SK-N-MC (cell line): ENCODE data around the gene TSNAX.
"Not testable (repeated sequence)": the region's sequence is repeated elsewhere in the genome, so short reads cannot be mapped to it uniquely, and the experiment has no call there.

ENCODE experiments used
- DNase-seq: peaks from one replicate; pipeline ENCODE4 v3.0.0-alpha.2; 2011; ENCODE audit warnings: low read depth, low spot score
- H3K27ac ChIP-seq: fragments of 200-600 bp; sonication (generic); 2 replicates; pipeline ENCODE4 v1.5.1; 2016; ENCODE audit warnings: mixed run types
- H3K36me3 ChIP-seq: fragments of 200-600 bp; sonication (generic); 2 replicates; pipeline ENCODE4 v1.6.1; 2017; ENCODE audit warnings: antibody characterized with exemption, low read length, mixed read lengths; ENCODE audit not compliant: insufficient read depth
- H3K4me3 ChIP-seq: fragments of 200-600 bp; sonication (generic); 2 replicates; pipeline ENCODE4 v1.5.1; 2016
- H3K9ac ChIP-seq: fragments of 200-600 bp; sonication (generic); 2 replicates; pipeline ENCODE4 v1.8.0; 2017; ENCODE audit warnings: mixed run types, mixed read lengths; ENCODE audit not compliant: insufficient read length
- H3K9me3 ChIP-seq: fragments of 200-600 bp; sonication (generic); 2 replicates; pipeline ENCODE4 v1.6.1; 2017; ENCODE audit warnings: low read depth, mild to moderate bottlenecking, antibody characterized with exemption, low read length, moderate library complexity, mixed read lengths
- EZH2 ChIP-seq: fragments of 200-600 bp; sonication (generic); IDR thresholded peaks from one replicate; pipeline ENCODE4 v1.6.1; 2017; ENCODE audit warnings: antibody characterized with exemption
- FOXP2 ChIP-seq: optimal IDR thresholded peaks from 2 replicates; pipeline ENCODE3; 2011; ENCODE audit warnings: mild to moderate bottlenecking, moderate library complexity; ENCODE audit not compliant: insufficient read depth; ENCODE audit errors: extremely low read length, control extremely low read depth
- POLR2AphosphoS5 ChIP-seq: IDR thresholded peaks from 2 replicates; pipeline ENCODE4 v1.6.1; 2012; ENCODE audit warnings: mild to moderate bottlenecking, low read depth, low read length, borderline replicate concordance

Gene TSNAX

GRCh38 chr1:231566496-231566895, 38.0 kb downstream of the TSNAX start:
- Histone ChIP-seq H3K36me3 (peaks cover 25% of the 10 kb centered on the region), H3K4me3 (no peak overlapping the region), H3K9me3 (no peaks in the 10 kb centered on the region), H3K9ac (no peak overlapping the region), H3K27ac (no peak overlapping the region)
- DNase-seq = no peak
- TF ChIP-seq EZH2 = no peak
- no peak for TF ChIP-seq FOXP2
- no peak for TF ChIP-seq POLR2AphosphoS5

GRCh38 chr1:231570262-231570661, 41.8 kb downstream of the TSNAX start:
- not testable (repeated sequence) for DNase-seq, H3K36me3 ChIP-seq, H3K27ac ChIP-seq, H3K9me3 ChIP-seq, H3K9ac ChIP-seq, H3K4me3 ChIP-seq

- Histone ChIP-seq H3K9me3 (no peaks in the 10 kb centered on the region), H3K27ac (no peak overlapping the region), H3K36me3 (no peaks in the 10 kb centered on the region; the same call in 1 of the 2 replicates), H3K9ac (no peak overlapping the region), H3K4me3 (no peak overlapping the region)
- TF ChIP-seq POLR2AphosphoS5 = no peak
- no peak for TF ChIP-seq FOXP2
- TF ChIP-seq EZH2 = no peak
- no peak for DNase-seq
These were observed 43.4 kb downstream of the TSNAX start for GRCh38 chr1:231571904-231572303.

GRCh38 chr1:231575472-231575871, 47.0 kb downstream of the TSNAX start:
- Histone ChIP-seq H3K27ac (no peak overlapping the region), H3K9me3 (no peaks in the 10 kb centered on the region), H3K4me3 (no peak overlapping the region), H3K9ac (no peak overlapping the region), H3K36me3 (no peaks in the 10 kb centered on the region)
- TF ChIP-seq POLR2AphosphoS5 (no peak), EZH2 (no peak), FOXP2 (no peak)
- no peak for DNase-seq

GRCh38 chr1:231576804-231577718, 48.6 kb downstream of the TSNAX start:
- TF ChIP-seq POLR2AphosphoS5 = no peak
- TF ChIP-seq EZH2 = no peak
- TF ChIP-seq FOXP2 = no peak
- no peaks in the 10 kb centered on the region for H3K36me3 ChIP-seq
- no peak overlapping the region for H3K9ac ChIP-seq
- H3K4me3 ChIP-seq = no peak overlapping the region
- DNase-seq = no peak
- no peak overlapping the region for H3K27ac ChIP-seq
- no peaks in the 10 kb centered on the region for H3K9me3 ChIP-seq

- Histone ChIP-seq H3K4me3 (no peak overlapping the region), H3K9me3 (no peaks in the 10 kb centered on the region), H3K27ac (no peak overlapping the region), H3K36me3 (no peaks in the 10 kb centered on the region), H3K9ac (no peak overlapping the region)
- no peak for DNase-seq
- TF ChIP-seq POLR2AphosphoS5 = no peak
- no peak for TF ChIP-seq EZH2
- TF ChIP-seq FOXP2 = no peak
These were observed 52.4 kb downstream of the TSNAX start for GRCh38 chr1:231580874-231581273.

- Histone ChIP-seq H3K27ac (no peak overlapping the region), H3K9ac (no peak overlapping the region), H3K4me3 (no peak overlapping the region), H3K9me3 (no peaks in the 10 kb centered on the region), H3K36me3 (no peaks in the 10 kb centered on the region)
- no peak for DNase-seq
- no peak for TF ChIP-seq EZH2
- TF ChIP-seq FOXP2 = no peak
- no peak for TF ChIP-seq POLR2AphosphoS5
These were observed 53.4 kb downstream of the TSNAX start for GRCh38 chr1:231581859-231582258.

GRCh38 chr1:231583376-231583775, 54.9 kb downstream of the TSNAX start:
- no peaks in the 10 kb centered on the region for H3K36me3 ChIP-seq

GRCh38 chr1:231584117-231584516, 55.6 kb downstream of the TSNAX start:
- TF ChIP-seq POLR2AphosphoS5 (no peak), EZH2 (no peak), FOXP2 (no peak)
- DNase-seq = no peak
- no peaks in the 10 kb centered on the region for H3K9me3 ChIP-seq

More at GRCh38 chr1:231583376-231583775, 54.9 kb downstream of the TSNAX start:
- no peaks in the 10 kb centered on the region for H3K9me3 ChIP-seq
- no peak overlapping the region for H3K9ac ChIP-seq
- no peak overlapping the region for H3K27ac ChIP-seq
- DNase-seq = no peak
- TF ChIP-seq POLR2AphosphoS5 (no peak), FOXP2 (no peak), EZH2 (no peak)
- no peak overlapping the region for H3K4me3 ChIP-seq

More at GRCh38 chr1:231584117-231584516, 55.6 kb downstream of the TSNAX start:
- Histone ChIP-seq H3K36me3 (no peaks in the 10 kb centered on the region), H3K4me3 (no peak overlapping the region), H3K9ac (no peak overlapping the region), H3K27ac (no peak overlapping the region)
